OCI-LY3 (cell line): ENCODE data around the gene CALML6.

Experiments
- CTCF ChIP-seq: fragments of 200-600, 300-600 bp; sonication (generic); IDR thresholded peaks from 2 replicates; pipeline ENCODE4 v1.5.1; 2014; ENCODE audit warnings: antibody characterized with exemption, low read length, low read depth
- EZH2phosphoT487 ChIP-seq: fragments of 200-600 bp; shearing (Covaris generic); IDR thresholded peaks from 2 replicates; pipeline ENCODE4 v1.6.1; 2018; ENCODE audit warnings: antibody characterized with exemption, mixed run types, low read depth

GRCh38 chr1:1938613-1939295 is 23.7 kb downstream of the CALML6 start:
- TF ChIP-seq EZH2phosphoT487, result no peak
- no peak for TF ChIP-seq CTCF
